GM12891 (cell line): ENCODE measurements around the gene CABYR.

Experiments
- POLR2A ChIP-seq: IDR thresholded peaks from 2 replicates; pipeline ENCODE4 v1.6.1; 2011; ENCODE audit warnings: low read depth, low read length, control low read depth
- POLR2AphosphoS5 ChIP-seq: IDR thresholded peaks from 2 replicates; pipeline ENCODE4 v1.6.1; 2011; ENCODE audit warnings: low read depth, low read length, control low read depth
- SPI1 ChIP-seq: IDR thresholded peaks from 2 replicates; pipeline ENCODE4 v1.6.1; 2011; ENCODE audit warnings: low read depth, low read length, control low read depth
- TAF1 ChIP-seq: IDR thresholded peaks from 2 replicates; pipeline ENCODE4 v1.6.1; 2011; ENCODE audit warnings: low read depth, low read length, control low read depth

- TF ChIP-seq TAF1: no peak
- TF ChIP-seq POLR2A: no peak
- TF ChIP-seq POLR2AphosphoS5: no peak
- TF ChIP-seq SPI1: no peak
These were observed 463 bp upstream of the CABYR start for GRCh38 chr18:24138409-24138788.
